Neuron (in vitro differentiated cells): ENCODE results near the gene ATP6V1B1.

ENCODE experiments used
- H2AFZ ChIP-seq: one replicate; pipeline ENCODE4 v1.6.1; 2013; ENCODE audit warnings: low read depth, mild to moderate bottlenecking, inconsistent platforms, low read length, moderate library complexity
- H3K27me3 ChIP-seq: one replicate; pipeline ENCODE4 v1.6.1; 2013; ENCODE audit warnings: low read length; ENCODE audit not compliant: insufficient read depth
- H3K36me3 ChIP-seq: one replicate; pipeline ENCODE4 v1.6.1; 2013; ENCODE audit warnings: low read length; ENCODE audit not compliant: insufficient read depth
- H3K4me1 ChIP-seq: one replicate; pipeline ENCODE4 v1.6.1; 2013; ENCODE audit warnings: low read length; ENCODE audit not compliant: insufficient read depth
- H3K4me3 ChIP-seq: 2 replicates; pipeline ENCODE4 v1.5.1; 2013; ENCODE audit warnings: mild to moderate bottlenecking, low read length, moderate library complexity
- H3K9me3 ChIP-seq: one replicate; pipeline ENCODE4 v1.6.1; 2013; ENCODE audit warnings: low read length

Gene ATP6V1B1

DNA sequence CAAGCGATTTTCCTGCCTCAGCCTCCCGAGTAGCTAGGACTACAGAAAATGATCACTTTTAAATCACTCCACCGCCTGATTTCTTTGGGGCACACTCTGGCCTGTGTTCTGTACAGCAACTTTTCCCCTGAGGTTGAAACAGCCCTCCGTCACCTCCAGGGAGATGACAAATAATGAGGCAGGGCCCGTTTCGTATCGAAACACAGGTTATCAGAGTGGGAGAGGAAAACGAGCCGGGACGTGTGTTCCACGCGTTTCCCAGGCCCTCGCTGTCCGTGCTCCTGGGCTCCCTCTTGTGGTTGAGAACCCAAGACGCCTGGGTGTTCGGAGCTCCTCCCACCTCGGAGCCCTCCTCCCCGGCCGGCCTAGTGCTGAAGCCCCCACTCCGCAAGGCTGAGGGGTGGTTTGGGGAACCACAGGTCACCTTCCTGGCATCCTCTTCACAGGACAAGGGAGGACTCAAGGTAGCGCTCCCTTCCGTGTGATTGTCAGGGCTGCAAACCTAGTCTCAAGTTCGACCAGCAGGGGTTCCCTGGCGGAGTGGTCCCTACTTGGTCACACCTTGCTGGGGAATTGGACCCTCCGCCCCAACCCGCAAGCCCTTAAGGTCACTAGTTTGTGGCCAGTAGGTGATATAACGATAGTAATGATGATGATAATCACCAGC lies 12.8 kb downstream of the ATP6V1B1 start:
- H3K4me3 ChIP-seq, result peak overlapping the region; percentile 13

DNA sequence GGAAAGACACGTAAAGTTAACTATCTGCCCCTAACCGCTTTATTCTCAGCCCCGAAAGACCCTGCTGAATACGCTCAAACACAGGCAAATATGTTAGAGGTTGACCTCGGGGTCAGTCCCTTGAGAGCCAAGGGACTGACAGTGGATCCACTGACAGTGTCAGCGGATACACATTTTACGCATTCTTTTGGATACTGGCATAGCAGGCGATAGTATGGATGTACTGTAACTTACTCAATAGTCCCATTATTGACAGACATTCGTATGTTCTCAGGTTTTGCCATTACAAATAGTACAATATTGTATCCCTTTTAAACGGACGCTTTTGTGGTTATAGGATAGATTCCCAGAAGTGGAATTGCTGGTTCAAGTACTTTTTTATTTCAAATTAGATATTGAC lies 13.4 kb downstream of the ATP6V1B1 start:
- no peaks in the 10 kb centered on the region for H3K27me3 ChIP-seq
- H3K4me1 ChIP-seq, result peaks cover 15% of the 10 kb centered on the region
- H3K9me3 ChIP-seq, result no peaks in the 10 kb centered on the region
- no peak overlapping the region for H2AFZ ChIP-seq
- H3K4me3 ChIP-seq, result no peak overlapping the region
- no peaks in the 10 kb centered on the region for H3K36me3 ChIP-seq

More for the DNA sequence above, 12.8 kb downstream of the ATP6V1B1 start:
- Histone ChIP-seq H3K9me3 (no peaks in the 10 kb centered on the region), H3K4me1 (peaks cover 22% of the 10 kb centered on the region), H2AFZ (no peak overlapping the region), H3K27me3 (no peaks in the 10 kb centered on the region), H3K36me3 (no peaks in the 10 kb centered on the region)

DNA sequence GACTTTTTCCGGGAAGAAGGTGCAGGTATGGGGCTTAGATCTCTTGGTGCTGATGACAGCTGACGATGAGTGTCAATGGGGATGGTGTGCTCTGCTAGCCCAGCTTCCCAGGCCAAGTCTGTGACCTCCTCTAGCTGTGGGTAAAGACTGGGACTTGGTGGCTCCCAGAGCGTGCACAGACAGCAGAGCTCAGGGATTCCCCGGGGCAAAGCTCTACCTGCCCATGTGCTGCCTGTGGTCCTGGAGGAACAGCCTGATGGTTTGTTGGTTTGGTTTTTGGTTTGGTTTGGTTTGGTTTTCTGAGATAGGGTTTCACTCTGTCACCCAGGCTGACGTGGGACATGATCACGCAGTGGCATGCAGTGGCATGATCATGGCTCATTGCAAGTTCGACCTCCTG lies 19.2 kb downstream of the ATP6V1B1 start:
- no peaks in the 10 kb centered on the region for H3K36me3 ChIP-seq
- no peaks in the 10 kb centered on the region for H3K9me3 ChIP-seq
- H2AFZ ChIP-seq, result no peak overlapping the region
- H3K4me3 ChIP-seq, result no peak overlapping the region
- no peaks in the 10 kb centered on the region for H3K4me1 ChIP-seq
- H3K27me3 ChIP-seq, result no peaks in the 10 kb centered on the region

DNA sequence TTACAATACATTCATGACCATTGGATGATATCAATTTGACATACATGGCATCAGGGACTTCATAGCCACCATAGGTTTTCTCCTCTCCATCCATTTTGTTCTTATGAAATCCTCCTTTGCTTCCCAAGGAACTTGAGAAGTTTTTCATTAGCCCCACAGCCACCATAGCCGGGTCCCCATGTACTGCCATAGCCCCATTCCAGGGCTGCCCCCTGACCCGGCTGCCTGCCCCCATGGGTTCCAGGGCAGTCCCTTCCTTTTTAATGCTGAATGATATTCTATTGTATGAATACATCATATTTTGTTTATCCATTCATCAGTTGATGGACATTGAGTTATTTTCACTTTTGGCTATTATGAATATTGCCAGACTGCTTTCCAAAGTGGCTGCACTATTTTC lies 20.4 kb downstream of the ATP6V1B1 start:
- no peaks in the 10 kb centered on the region for H3K27me3 ChIP-seq
- H3K4me3 ChIP-seq, result no peak overlapping the region
- H3K36me3 ChIP-seq, result no peaks in the 10 kb centered on the region
- no peaks in the 10 kb centered on the region for H3K4me1 ChIP-seq
- no peak overlapping the region for H2AFZ ChIP-seq
- H3K9me3 ChIP-seq, result no peaks in the 10 kb centered on the region

DNA sequence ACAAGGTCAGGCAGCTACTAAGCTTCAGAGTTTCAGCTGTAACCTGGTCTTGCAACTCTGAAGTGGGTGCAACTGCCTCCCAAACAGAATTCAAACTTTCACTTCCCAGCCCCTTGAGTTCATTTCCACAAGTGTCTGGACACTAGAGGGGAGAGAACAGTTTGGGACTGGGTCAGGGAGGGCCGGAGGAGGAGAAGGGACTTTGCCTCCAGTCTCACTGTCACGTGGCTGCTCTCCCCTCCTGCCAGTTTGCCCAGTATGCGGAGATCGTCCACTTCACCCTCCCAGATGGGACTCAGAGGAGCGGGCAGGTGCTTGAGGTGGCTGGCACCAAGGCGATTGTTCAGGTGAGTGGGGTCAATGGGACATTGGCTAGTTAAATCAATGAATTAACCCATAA lies 22.1 kb downstream of the ATP6V1B1 start:
- Histone ChIP-seq H3K4me1 (no peaks in the 10 kb centered on the region), H3K36me3 (no peaks in the 10 kb centered on the region), H2AFZ (no peak overlapping the region), H3K9me3 (no peaks in the 10 kb centered on the region), H3K27me3 (no peaks in the 10 kb centered on the region), H3K4me3 (no peak overlapping the region)

GRCh38 chr2:70958759-70959158 lies 23.1 kb downstream of the ATP6V1B1 start:
- H3K4me1 ChIP-seq, result no peaks in the 10 kb centered on the region
- no peaks in the 10 kb centered on the region for H3K36me3 ChIP-seq
- H2AFZ ChIP-seq, result no peak overlapping the region
- H3K4me3 ChIP-seq, result no peak overlapping the region
- H3K27me3 ChIP-seq, result no peaks in the 10 kb centered on the region
- no peaks in the 10 kb centered on the region for H3K9me3 ChIP-seq

DNA sequence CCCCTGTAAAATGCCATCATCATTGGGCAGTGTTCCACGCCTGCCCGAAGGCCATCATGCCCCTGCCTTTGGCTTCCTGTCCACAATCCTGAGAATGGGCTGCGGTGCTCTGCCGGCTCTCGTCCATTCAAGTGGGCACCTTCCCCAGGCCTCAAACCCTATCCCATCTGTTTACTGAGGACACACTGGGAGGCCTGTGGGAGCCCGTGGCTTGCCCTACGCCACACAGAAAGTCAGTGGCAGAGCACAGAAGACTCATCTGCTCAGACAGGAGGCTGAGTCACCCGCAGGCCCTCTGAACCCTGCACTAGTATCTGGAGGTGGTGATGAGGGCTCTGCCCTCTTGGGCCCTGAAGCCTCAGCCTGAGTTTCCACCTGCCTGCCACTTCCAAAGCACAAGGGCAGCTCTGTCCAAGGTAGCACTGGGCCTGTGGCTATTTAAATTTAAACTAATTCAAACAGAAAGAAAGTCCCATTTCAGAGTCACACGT lies 23.6 kb downstream of the ATP6V1B1 start:
- Histone ChIP-seq H2AFZ (no peak overlapping the region), H3K4me3 (no peak overlapping the region), H3K4me1 (no peaks in the 10 kb centered on the region), H3K9me3 (no peaks in the 10 kb centered on the region), H3K36me3 (no peaks in the 10 kb centered on the region), H3K27me3 (no peaks in the 10 kb centered on the region)

GRCh38 chr2:70959851-70960832 lies 24.4 kb downstream of the ATP6V1B1 start:
- Histone ChIP-seq H3K4me1 (no peaks in the 10 kb centered on the region), H2AFZ (no peak overlapping the region), H3K27me3 (no peaks in the 10 kb centered on the region), H3K36me3 (no peaks in the 10 kb centered on the region), H3K4me3 (no peak overlapping the region), H3K9me3 (no peaks in the 10 kb centered on the region)

- Histone ChIP-seq H3K9me3 (no peaks in the 10 kb centered on the region), H3K4me3 (no peak overlapping the region), H2AFZ (no peak overlapping the region), H3K4me1 (no peaks in the 10 kb centered on the region), H3K27me3 (no peaks in the 10 kb centered on the region), H3K36me3 (no peaks in the 10 kb centered on the region)
Observed at GRCh38 chr2:70960833-70961647, 25.3 kb downstream of the ATP6V1B1 start.

GRCh38 chr2:70961648-70961994 lies 25.9 kb downstream of the ATP6V1B1 start:
- Histone ChIP-seq H3K4me3 (no peak overlapping the region), H3K36me3 (no peaks in the 10 kb centered on the region), H3K4me1 (no peaks in the 10 kb centered on the region), H2AFZ (no peak overlapping the region), H3K27me3 (no peaks in the 10 kb centered on the region), H3K9me3 (no peaks in the 10 kb centered on the region)

DNA sequence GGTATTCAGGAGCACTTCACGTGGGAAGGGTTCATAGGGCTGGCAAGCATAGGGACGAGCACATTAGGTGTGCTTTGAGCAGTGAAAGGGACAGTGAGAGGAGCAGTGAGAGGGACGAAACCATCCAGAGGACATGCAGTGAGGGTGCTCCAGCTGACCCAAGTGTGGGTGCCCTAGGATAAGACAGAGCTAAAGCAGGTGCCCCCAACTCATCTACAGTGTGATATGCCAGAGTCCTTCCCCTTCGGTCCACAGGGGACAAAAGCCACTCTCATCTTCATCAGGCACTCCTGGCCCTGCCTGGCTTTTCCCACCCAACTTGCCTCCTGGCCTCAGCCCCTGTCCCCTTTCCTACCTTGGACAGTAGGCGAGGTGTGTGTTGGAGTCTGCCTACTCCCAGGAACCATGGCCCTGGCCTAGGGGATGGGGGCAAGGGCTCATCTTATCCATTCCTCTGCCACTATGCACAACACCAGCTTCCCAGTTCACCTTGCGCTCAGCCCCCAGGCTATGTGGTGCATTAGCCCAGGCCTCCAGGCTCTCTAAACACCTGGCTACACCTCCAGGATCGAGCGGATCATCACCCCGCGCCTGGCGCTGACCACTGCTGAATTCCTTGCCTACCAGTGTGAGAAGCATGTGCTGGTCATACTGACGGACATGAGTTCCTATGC lies 26.6 kb downstream of the ATP6V1B1 start:
- no peaks in the 10 kb centered on the region for H3K4me1 ChIP-seq
- H3K4me3 ChIP-seq, result no peak overlapping the region
- no peak overlapping the region for H2AFZ ChIP-seq
- no peaks in the 10 kb centered on the region for H3K27me3 ChIP-seq
- H3K9me3 ChIP-seq, result no peaks in the 10 kb centered on the region
- no peaks in the 10 kb centered on the region for H3K36me3 ChIP-seq
